ENCODE results near the gene PLEKHN1.

DNA sequence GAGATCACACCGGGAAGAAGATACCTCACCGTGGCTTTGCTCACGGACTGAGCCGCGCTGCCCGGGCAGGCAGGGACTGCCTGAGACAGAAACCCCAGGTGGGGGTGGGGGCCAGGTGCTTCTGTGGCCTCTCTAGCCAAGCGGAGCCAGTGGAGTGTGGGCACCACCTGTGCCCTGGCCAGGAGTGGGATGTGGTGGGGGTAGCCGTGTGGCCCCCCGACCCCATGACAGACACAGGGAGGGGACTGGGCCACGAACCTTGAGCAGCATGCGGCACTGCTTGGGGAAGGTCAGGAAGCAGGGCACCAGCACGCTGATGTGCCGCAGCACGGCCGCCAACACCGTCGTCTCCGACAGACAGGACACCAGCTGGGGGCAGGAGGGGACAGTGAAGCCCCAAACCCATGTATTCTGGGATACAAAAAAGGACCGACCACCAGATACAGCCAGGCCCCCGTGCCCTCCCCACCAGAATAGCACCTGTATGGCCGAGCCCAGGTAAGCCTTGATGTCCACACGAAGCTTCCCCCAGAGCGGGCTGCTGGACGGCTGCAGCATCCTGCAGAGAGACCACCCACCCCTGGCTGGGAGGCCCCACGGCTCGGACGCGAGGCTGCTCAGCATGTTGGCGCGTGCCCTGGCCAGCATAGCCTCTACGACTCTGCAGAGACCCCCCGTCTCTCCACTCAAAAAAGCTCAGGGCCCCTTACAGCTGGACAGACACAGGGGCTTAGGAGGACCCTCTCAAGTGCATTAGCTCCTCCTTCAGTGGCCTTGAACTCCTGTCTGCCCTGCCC lies 12.6 kb upstream of the PLEKHN1 start:
- TF ChIP-seq, protein P1, sequence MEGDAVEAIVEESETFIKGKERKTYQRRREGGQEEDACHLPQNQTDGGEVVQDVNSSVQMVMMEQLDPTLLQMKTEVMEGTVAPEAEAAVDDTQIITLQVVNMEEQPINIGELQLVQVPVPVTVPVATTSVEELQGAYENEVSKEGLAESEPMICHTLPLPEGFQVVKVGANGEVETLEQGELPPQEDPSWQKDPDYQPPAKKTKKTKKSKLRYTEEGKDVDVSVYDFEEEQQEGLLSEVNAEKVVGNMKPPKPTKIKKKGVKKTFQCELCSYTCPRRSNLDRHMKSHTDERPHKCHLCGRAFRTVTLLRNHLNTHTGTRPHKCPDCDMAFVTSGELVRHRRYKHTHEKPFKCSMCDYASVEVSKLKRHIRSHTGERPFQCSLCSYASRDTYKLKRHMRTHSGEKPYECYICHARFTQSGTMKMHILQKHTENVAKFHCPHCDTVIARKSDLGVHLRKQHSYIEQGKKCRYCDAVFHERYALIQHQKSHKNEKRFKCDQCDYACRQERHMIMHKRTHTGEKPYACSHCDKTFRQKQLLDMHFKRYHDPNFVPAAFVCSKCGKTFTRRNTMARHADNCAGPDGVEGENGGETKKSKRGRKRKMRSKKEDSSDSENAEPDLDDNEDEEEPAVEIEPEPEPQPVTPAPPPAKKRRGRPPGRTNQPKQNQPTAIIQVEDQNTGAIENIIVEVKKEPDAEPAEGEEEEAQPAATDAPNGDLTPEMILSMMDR (IDR thresholded peaks at IDR 0.05; ENCODE audit: low read depth, low read length) = no peak
- TF ChIP-seq POLR2A (IDR thresholded peaks at IDR 0.05; ENCODE audit: extremely low read depth, insufficient read length) (no peak), MAX (IDR thresholded peaks at IDR 0.05; ENCODE audit: low read depth, low read length) (no peak)
